ENCODE data around the gene WDR35.

- TF ChIP-seq CTCF (IDR thresholded peaks at IDR 0.05) (no peak), POLR2A (IDR thresholded peaks at IDR 0.05) (no peak), POLR2AphosphoS5 (IDR thresholded peaks at IDR 0.05) (no peak)
Measured at GRCh38 chr2:19900931-19901441, 88.9 kb downstream of the WDR35 start.

Measured in sigmoid colon (tissue), 4 donors.